Stimulated activated CD8-positive, alpha-beta memory T cell treated with anti-CD3 and anti-CD28 coated beads, Interleukin-15, amount 100 ng/mL, for 1 hour (primary cell): Measurements from ENCODE around the gene PHF12.

ENCODE experiments used
- DNase-seq: peaks from one replicate; pipeline ENCODE4 v3.0.0-alpha.2; 2020; ENCODE audit warnings: low read depth

The PHF12 gene

DNA sequence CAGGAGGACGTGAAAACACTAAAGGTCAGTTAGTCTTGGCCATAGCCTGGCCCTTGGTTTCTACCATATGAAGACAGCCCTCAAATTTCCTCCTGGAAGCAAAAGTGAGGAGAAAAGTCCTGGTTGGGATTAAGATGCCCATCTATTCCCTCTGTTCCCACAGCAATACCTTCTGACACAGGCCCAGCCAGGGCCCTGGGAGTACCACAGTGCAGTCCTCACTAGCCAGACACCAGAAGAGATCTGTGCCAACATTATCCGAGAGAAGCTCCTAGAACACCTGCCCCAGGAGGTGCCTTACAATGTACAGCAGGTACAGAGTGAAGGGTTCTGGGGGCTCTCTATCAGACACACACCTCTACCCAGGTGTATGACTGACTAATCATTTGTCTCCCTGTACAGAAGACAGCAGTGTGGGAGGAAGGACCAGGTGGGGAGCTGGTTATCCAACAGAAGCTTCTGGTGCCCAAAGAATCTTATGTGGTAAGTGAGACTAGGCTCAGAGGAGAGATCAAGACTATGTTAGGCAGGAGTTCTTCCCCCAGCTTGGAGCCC is 92.4 kb downstream of the PHF12 start:
- DNase-seq: no peak

DNA sequence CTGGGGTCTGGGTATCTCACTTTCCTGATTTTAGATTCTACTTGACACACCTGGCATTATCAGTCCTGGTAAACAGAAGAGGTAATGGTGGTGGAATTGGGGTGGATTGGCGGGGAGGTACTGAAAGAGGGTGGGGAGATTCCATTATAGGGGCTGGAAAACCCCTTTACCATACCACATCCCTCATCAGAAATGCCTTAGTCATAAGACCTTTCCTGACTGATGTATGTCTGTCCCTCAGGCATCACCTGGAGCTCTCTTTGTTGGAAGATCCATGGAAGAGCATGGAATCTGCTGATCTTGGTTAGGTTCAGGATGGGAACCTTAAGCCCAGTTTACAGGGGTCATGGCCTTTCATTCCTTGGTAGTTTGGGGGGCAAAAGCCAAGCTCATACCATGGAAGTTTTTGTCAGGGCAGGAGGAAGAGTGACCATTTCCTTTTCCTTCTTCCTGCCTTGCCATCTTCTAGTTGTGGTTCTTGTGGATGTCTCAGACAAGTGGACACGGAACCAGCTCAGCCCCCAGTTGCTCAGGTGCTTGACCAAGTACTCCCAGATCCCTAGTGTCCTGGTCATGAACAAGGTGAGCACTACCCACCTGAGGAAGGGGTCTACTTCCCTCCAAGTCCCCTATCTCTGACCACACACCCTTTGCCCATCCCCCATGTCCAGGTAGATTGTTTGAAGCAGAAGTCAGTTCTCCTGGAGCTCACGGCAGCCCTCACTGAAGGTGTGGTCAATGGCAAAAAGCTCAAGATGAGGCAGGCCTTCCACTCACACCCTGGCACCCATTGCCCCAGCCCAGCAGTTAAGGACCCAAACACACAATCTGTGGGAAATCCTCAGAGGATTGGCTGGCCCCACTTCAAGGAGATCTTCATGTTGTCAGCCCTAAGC is 93.2 kb downstream of the PHF12 start:
- DNase-seq: no peak

GRCh38 chr17:28856028-28856574 is 95.2 kb downstream of the PHF12 start:
- DNase-seq: no peak

DNA sequence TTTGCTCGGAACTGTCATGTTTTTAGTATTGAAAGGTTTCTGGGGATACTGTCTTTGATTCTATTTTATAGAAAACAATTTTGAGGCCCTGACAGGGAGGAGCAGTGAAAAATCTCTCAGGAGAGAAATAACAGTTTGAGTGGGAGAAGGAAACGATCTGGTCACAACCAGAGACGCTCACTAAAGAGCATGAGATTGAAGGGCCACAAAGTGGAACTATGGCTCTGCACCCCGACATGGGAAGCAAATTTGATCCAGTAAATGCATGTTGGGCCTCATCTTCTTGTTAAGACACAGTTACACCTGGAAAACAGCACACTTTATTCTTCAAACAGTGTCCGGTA is 96.0 kb downstream of the PHF12 start:
- DNase-seq: no peak
